SK-N-SH (cell line): Measurements from ENCODE around the gene BPIFB3.

ENCODE experiments used
- JUND ChIP-seq: IDR thresholded peaks from 2 replicates; pipeline ENCODE4 v1.4.0; 2012
- NRF1 ChIP-seq: IDR thresholded peaks from 2 replicates; pipeline ENCODE4 v1.6.1; 2012; ENCODE audit warnings: low read depth, mild to moderate bottlenecking, low read length
- TF ChIP-seq, protein P1 (sequence below): fragments of 200-600 bp; sonication (generic); IDR thresholded peaks from 2 replicates; pipeline ENCODE4 v1.6.1; 2017; ENCODE audit warnings: antibody characterized with exemption, mild to moderate bottlenecking, moderate library complexity
- TF ChIP-seq, protein P2 (sequence below): fragments of 150-350 bp; IDR thresholded peaks from 2 replicates; pipeline ENCODE4 v1.6.1; 2016; ENCODE audit warnings: mild to moderate bottlenecking, low read depth, low read length

DNA sequence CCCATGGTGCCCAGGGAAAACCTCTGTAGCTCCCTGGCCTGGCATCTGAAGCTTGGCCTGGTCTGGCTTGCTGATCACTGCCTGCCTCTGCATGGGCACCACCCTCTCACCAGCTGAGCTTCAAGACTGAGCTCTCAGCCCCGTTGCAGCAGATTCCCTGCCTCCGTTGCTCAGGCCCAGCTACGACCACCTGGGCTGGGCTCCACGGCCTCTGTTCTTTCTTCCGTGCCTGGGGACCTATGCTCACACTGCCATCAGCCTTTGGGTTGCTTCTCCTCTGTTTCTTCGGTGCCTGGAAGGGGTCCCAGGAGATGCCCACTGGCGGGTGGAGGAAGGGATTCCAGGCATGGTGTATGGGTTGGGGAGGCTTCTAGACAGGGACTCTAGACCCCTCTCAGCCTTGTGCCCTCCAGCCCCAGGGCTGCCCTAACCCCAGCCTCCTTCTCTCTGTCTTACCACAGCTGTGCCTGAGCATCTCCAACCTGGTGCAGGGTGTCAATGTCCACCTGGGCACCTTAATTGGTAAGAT lies 37.1 kb upstream of the BPIFB3 start:
- TF ChIP-seq, protein P1, sequence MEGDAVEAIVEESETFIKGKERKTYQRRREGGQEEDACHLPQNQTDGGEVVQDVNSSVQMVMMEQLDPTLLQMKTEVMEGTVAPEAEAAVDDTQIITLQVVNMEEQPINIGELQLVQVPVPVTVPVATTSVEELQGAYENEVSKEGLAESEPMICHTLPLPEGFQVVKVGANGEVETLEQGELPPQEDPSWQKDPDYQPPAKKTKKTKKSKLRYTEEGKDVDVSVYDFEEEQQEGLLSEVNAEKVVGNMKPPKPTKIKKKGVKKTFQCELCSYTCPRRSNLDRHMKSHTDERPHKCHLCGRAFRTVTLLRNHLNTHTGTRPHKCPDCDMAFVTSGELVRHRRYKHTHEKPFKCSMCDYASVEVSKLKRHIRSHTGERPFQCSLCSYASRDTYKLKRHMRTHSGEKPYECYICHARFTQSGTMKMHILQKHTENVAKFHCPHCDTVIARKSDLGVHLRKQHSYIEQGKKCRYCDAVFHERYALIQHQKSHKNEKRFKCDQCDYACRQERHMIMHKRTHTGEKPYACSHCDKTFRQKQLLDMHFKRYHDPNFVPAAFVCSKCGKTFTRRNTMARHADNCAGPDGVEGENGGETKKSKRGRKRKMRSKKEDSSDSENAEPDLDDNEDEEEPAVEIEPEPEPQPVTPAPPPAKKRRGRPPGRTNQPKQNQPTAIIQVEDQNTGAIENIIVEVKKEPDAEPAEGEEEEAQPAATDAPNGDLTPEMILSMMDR, result no peak
- no peak for TF ChIP-seq JUND
- TF ChIP-seq, protein P2, sequence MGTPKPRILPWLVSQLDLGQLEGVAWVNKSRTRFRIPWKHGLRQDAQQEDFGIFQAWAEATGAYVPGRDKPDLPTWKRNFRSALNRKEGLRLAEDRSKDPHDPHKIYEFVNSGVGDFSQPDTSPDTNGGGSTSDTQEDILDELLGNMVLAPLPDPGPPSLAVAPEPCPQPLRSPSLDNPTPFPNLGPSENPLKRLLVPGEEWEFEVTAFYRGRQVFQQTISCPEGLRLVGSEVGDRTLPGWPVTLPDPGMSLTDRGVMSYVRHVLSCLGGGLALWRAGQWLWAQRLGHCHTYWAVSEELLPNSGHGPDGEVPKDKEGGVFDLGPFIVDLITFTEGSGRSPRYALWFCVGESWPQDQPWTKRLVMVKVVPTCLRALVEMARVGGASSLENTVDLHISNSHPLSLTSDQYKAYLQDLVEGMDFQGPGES, result no peak
- no peak for TF ChIP-seq NRF1
